Activated CD4-positive, alpha-beta T cell treated with anti-CD3 and anti-CD28 coated beads, Interleukin-2, amount 50 U/mL, for 1 hour (primary cell): ENCODE data around the gene EPHA6.

ENCODE experiments used
- DNase-seq: peaks from one replicate; pipeline ENCODE4 v3.0.0-alpha.2; 2020

The EPHA6 gene

DNA sequence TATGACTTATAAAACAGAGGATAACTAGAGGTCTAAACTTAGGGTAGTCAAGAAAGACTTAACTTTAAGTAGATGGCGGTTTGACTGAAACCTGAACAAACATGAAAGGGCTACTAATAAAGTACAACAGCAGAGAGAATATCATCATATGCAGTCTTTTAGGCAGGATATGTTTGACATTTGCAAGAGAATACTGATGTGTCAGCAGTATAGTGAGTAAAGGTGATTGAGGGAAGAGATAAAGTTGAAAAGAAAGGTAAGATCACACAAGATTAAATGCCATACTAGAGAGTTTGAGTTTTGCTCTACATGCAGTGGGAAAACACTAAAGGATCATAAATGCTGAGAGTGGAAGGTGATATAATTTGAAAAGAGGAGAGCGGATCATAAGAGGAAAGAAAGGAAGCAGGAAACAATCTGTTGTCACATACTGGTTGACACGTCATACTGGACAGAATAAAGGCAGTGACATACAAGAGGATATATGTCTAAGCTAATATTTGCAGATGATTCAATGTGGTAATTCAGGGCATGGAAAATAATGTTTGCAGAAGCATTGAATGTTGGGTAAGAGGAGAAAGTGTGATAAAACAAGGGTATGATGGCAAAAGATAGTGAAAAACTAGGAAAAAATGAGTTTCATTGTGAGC is 223.0 kb downstream of the EPHA6 start:
- DNase-seq: no peak

DNA sequence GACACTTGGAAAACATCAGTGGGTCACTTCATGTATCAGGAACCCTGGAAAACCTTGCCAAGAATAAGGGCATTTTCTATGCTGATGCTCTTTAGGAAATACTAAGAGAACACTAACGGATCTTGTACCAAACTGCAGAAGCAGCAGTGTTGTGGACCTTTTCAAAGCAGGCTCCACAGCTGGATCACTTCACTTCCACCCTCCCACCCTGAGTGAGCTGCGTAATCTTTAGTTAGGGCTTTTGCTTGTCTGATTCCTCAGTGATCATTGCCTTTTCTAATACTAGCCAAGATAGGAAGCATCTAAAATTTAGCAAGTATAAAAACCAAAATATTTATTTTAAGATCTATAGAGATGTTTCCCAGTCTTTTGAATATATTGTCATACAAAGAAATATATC is 229.0 kb downstream of the EPHA6 start:
- no peak for DNase-seq

DNA sequence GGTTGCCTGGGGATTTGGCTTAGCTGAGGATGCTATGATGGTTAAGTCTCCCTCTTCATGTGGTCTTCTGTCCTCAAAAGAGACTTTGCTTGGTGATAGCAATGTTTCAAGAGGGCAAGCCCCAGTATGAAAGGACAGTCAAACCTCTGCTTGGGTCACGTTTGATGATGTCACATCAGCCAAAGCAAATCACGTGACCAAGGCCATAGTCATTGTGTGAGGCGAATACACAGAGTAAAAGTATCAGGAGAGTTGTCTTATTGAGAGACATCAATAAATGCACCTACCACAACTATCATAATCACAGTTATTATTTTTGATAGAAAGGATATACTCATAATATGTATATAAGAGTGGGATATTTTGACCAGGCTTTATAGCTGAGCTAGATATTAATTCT is 243.0 kb downstream of the EPHA6 start:
- DNase-seq: no peak

DNA sequence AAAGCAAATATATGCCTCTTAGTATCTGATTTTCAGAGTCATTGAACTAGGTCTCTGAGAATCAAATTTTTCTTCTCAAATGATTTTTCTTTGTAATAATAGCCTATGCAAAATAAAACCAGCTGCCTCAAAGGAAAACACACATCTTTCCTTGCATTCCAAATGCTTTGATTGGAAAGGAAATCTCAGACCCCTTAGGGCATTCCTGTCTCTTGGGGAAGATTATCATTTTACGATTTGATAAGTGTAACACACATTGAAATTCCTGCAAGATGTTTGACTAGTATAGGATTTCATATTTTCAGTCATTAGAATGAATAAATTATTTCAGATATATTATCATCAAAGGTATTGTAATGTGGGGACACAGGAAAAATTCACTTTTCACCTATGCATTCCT is 244.8 kb downstream of the EPHA6 start:
- DNase-seq: no peak

DNA sequence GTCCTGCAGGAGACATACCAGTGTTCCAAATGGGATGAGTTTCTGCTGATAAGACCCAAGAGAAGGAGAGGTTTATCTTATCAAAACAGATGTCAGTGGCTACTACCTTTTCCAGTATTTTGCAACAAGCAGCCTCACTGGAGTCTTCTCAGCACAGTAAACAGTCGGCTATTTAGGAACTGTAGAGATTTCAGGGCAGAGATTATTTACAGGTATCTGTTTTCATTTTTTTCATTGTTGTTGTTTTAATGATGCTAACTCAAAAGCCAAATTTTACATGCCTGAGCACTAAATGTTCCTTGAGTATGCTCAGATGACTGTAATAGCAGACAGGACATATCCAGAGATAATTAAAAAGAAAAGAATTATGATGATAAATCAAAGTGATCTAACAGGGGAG is 252.1 kb downstream of the EPHA6 start:
- no peak for DNase-seq

DNA sequence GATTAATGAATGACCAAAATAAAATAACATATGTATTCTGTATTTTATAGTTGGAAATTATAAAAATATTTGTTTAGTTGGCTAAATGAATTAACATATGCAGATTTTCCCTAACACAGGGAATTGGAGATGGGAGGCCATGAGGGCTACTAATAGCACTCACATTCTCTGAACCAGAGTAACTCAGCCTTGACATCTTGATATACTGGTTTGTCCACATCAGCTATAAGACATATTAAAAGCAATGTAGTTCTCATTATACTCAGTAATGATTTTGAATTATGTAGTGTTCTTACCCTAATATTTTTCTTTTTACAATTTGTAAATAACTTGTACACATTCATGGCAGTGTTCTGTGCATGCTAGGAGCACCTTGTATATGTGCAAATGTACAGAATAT is 255.9 kb downstream of the EPHA6 start:
- no peak for DNase-seq

DNA sequence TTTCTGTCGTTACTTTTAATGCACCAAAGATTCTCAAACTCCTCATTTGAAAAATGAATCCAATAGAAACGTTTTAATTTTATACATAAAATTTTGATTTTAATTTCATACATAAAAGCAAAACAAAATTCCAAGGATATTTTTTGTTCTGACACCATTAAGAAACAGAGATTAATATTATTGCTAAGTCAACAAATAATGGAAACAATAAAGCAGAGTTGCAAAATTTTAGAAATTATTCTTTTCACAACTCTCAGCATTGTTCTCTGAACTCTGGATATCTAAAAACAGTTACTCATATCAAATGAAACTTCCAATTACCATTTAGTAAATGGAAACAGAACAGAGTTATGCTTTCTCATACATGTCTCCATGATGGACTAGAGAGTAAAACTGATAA is 260.2 kb downstream of the EPHA6 start:
- DNase-seq: no peak

DNA sequence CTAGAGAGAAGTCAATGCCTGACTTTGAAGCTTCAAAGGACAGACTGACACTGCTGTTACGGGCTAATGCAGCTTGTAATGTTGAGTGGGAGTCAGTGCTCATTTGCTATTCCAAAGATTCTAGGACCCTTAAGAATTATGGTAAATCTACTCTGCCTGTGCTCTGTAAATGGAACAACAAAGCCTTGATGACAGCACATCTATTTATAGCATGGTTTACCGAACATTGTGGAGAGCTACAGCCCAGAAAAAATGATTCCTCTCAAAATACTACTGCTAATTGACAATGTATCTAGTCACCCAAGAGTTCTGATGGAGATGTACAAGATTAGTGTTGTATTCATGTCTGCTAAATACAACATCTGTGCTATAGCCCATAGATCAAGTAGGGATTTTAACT is 262.3 kb downstream of the EPHA6 start:
- DNase-seq: no peak

DNA sequence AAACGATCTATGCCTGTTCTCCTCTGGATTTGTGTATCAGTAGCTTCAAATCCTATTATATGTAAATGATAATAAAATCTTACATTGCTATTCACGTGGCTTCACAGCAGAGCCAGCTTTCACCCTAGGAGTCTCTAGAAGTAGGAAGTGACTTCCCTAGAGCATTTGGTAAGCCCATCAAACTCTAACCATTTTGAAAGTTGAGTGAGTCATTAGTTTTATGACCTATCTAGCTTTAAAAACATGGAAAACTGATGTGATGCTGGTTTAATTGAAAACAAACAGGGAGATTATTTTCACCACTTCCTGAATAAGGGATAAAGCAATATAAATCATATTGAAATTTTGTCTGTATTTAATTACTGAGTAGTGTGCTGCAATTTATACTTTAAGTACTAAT is 275.2 kb downstream of the EPHA6 start:
- DNase-seq: no peak

DNA sequence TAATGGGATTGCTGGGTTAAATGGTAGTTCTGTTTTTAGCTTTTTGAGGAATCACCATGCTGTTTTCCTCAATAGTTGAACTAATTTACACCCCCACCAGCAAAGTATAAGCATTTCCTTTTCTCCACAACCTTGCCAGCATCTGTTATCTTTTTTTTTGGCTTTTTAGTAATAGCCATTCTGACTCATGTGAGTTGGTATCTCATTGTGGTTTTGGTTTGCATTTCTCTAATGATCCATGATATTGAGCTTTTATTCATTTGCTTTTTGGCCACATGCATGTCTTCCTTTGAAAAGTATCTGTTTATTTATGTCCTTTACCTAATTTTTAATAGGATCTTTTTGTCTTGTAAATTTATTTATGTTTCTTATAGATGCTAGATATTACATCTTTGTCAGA is 288.2 kb downstream of the EPHA6 start:
- DNase-seq: no peak

DNA sequence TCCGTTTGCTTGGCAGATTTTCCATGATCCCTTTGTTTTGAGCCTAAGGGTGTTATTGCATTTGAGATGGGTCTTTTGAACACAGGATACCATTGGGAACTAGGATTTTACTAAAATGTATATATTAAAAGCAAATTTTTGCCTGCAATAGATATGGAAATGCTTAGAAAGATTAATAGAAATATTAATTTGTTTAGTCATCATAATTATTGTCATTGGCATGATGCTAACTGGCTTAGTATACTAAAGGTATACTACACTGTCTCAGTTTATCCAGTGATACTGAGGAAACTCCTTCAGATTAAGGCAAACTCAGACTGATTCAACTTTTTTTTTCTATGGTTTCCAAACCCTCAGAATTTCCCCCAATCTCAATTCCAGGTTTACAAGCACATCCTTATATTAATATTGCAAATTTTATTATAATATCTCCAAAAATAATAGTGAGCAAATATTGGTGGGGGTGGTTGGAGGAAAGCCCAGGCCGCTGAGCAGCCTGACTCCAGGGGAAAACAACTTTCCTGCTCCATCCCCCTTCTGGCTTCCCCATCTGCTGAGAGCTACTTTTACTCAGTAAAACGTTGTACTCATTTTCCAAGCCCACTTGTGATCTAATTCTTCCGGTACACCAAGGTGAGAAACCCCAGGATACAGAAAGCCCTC is 291.7 kb downstream of the EPHA6 start:
- DNase-seq: no peak

DNA sequence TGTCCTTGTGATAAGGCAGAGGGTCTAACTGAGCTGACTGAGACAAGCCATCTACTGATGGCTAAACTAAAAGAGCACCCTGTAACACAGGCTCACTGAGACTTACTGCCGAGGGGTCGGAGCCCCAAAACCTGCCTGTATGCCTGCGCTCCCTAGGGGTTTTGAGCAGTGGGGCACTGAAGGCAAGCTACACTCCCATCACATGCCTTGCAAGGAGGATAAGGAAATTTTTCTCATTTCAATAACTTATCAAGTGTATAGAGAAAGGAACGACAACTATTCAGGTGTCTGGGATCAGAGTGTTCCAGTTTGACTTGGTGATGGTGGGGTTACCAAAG is 292.2 kb downstream of the EPHA6 start:
- DNase-seq: no peak

DNA sequence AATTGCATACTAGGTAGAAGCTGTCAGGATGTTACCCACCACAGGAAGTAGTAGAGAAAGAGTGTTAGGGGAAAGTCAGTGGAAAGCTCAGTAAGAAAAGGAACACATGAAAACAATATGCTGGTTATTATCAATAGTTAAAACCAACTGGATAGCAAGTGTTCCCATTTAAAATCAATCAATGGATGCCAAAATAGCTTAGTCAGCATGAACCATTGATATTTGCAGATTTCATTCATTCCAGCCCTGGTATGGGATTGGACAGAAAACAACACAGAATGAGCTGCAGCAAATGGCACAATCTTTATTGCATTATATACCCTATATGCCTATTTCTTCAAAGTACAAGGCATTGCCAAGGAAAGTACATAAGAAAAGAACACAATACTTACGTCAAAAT is 293.7 kb downstream of the EPHA6 start:
- DNase-seq: no peak

DNA sequence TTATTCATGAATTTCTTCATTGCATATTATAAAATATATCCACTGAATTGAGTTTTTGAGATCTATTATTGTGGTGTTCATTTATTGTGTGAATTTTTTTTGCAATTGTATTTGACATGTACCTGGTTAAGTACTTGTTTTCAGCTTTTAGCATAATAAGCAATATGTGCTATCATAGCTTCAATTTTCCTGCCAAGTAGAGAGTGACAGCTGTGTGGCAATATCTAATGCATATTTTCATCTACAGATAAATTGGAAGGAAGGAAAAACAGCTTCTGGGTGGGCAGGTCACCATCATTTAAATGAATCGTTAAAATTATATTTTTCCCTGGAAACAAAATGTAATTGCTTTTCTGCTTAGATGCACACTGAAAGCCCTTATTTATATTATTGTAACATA is 296.9 kb downstream of the EPHA6 start:
- DNase-seq: no peak

DNA sequence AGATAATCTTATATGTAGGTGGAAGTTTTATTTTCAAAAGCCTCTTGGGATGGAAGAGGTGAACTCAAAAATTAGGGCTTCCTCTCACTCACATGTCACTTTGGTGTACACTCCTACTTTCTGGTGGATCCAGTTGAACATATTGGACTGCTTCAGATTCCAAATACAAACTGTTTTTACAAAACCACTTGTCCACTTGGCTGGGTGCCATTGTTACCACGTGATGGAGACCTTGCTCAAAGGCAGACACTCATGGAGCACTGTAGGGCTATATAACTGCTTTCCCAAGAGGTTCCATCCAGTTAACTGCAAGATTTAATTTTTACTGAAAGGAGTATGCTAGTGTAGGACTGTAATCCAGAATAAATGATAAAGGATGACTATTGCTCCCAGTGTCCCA is 307.0 kb downstream of the EPHA6 start:
- no peak for DNase-seq

DNA sequence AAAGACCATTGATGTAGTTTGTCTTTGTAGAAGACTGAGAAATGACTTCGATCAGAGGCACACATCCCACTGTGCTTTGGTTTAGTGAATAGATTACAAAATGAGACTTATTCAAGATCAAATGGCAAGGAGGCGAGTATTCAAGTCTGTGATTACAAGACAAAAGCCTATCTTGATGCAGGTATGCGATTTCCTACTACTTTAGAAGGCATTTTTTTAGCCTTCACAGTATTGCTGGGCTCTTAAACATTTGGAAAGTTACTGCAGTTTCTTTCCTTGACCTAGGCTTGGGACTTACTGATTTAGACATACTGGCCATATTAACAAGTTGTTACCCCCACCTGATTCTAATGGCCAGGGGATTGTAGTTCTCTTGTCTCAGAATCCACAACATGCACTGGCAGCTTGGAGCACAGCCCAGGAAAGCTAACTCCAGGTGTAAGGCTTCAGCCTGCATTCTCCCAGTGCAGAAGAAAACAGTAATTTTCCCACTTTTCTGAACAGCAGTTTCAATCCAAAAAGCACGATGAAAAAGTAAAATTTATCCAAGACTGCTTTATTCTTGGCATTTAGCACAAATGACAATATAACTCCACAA is 311.6 kb downstream of the EPHA6 start:
- no peak for DNase-seq

DNA sequence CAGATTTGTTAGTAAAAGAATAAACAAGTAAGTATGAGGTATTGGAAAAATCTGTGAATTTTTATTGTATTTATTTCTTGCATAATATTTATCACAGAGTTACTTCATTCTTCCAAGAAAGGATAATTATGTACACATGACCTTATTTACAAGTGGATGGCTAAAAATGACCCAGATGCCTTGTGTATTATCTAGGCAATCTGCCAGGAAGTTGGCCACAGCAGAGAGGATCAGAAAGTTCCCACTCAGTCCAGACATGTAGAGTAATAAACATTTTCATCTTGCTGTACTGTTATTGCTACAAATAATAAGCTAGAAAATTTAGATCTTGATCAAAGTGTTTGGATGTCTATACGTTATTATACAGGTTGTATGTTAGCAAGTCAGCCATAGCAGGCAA is 317.1 kb downstream of the EPHA6 start:
- DNase-seq: no peak

DNA sequence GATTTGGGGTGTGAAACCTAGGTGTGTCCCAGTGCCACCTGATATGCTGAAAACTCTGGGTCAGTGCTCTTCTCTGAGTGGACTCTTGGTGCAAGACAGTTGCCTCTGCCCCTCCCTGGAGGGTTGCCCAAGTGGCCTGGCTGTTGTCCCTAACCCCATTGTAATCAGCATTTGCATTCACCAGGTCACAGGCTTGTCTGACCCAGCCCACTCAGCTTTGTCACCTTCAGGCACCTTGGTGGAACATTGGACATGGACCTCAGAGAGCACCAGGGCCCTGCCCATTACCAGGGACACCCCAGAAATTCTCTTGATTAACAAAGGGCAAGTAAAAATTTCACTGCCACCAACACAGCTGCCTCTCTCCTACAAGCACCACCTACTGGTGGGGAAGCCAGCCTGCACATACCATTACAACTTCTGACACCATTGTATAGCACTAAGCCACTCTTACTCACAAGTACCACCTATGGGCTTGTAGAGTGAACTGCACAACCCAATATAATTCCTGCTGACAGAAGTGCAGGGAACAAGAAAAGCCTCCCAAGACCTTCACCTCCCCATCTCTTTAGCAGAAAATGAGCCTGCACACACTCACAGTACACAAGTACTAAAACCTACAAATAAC is 324.6 kb downstream of the EPHA6 start:
- no peak for DNase-seq

DNA sequence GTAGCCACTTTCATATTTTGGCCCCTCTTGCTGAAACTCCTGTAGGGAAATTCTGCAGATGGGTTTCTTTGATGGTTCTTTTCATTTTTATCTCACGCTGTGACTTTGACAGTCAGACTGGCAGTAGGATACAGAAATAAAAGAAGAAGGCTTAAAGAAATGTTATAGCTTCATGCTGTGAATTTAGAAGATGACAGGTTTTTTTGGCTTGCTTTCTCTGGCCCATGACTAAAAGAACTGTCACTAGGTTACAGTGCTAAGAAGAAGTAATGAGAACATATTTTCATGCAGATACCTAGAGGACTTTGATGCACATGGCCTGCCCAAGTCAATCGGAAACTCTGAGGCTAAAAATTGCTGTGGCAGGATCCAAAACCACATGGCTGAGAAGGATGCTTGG is 334.5 kb downstream of the EPHA6 start:
- no peak for DNase-seq

DNA sequence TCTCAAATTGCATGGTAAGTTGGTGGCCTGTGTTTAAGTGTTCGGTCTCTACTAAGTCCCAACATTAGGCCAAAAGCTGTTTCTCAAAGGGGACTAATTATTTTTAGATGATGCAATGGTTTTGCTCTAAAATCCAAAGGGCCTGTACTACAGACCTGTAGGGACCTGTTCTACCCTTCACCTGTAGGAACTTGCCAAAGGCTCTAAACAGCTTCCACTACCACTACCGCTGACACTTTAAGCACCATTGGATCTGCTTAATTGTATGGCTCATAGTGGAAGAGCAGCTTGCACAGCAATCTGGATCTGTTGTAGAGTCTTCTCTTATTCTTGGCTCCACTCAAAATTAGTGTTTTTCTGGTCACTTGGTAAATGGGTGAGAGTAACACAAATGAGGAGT is 346.8 kb downstream of the EPHA6 start:
- DNase-seq: no peak

DNA sequence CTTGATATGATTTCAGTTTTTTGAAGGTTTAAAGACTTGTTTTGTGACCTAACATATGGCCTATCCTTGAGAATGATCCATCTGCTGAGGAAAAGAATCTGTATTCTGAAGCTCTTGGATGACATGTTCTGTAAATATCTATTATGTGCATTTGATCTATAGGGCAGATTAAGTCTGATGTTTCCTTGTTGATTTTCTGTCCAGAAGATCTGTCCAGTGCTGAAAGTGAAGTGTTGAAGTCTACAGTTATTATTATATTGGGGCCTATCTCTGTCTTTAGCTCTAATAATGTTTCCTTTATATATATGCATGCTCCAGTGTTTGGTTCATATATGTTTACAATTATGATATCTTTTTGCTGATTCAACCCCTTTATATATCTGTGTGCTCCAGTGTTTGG is 362.8 kb downstream of the EPHA6 start:
- no peak for DNase-seq

DNA sequence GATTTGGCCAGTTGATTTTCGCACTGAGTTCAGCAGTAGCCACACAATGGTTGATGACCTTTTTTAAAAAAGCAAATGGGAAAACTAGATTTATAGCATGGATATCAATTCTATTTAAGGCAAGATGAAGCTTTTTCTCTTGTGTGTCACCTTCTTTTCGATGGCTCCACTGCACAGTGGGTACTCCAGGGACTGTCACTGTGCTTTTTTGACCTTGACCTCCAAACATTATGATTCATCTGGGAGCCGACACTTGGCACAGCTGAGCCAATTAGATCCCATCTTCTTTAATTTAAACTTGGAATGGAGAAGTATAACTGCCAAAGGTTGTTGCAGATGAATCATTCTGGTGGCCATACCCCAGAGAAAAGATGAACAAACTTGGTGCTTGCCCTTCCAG is 367.3 kb downstream of the EPHA6 start:
- no peak for DNase-seq

DNA sequence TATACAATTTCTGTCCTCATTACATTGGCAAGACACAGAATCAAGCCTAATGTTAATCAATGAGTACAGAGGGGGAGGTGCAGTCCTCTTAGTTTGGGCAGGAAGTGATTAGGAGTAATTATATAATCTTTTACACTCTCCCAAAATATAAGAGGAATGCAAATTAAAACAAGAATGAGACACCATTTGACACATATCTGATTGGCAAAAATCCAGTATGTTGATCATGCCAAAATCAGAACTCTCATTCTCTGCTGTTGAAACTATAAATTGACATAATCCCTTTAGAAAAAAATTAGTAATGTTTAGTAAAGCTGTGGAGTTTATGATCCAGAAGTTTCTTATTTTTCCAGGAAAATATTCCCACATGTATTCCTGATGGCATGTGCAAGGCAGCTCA is 373.4 kb downstream of the EPHA6 start:
- DNase-seq: no peak

DNA sequence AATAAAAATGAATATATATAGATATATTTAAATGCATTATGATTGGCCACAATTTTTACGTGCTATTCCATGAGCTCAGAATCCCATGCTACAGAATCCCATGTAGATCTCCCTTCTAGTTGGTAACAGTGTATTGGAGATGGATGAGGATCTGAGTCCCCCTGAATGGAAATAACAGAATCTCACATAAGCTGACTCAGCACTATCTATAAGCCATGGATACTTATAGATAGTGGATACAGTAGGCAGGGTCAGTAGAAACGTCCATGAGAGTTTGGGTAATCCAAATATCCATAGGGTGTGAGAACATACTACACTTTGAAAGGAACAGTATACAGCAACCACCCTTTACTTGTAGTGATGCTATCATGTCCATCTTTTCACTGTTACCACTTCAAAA is 375.4 kb downstream of the EPHA6 start:
- no peak for DNase-seq

DNA sequence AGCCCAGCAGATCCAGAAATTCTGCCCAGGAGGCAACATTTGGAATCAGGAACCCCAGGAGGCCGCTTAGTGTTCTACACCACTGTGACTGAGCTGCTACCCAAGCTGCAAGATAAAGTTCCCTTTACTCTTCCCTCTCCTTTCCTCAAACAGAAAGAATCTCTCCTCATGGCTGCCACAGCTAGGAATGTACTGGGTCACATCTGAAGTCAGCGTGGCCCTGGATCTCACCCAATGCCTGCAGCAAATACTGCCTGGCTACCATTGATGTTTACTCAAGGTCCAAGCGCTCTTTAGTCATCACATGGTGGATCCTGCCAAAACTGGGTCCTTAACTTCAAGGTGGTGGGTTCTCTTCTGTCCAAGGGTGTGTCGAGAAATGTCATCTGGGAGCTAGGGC is 382.7 kb downstream of the EPHA6 start:
- DNase-seq: no peak
